ENCODE measurements around the gene AUTS2.

The AUTS2 gene

GRCh38 chr7:69668339-69668870, 70.1 kb downstream of the AUTS2 start:
- H3K4me3 ChIP-seq (replicated peaks; ENCODE audit: low read depth, low read length): no peak overlapping the region
- no peak for DNase-seq (ENCODE audit: extremely low read depth, low read depth)
- TF ChIP-seq CTCF (IDR thresholded peaks at IDR 0.05; ENCODE audit: low read depth, low read length, missing control alignments): no peak

GRCh38 chr7:69670701-69671100, 72.4 kb downstream of the AUTS2 start:
- TF ChIP-seq CTCF (IDR thresholded peaks at IDR 0.05; ENCODE audit: low read depth, low read length, missing control alignments): no peak
- H3K4me3 ChIP-seq (replicated peaks; ENCODE audit: low read depth, low read length): no peak overlapping the region
- DNase-seq (ENCODE audit: extremely low read depth, low read depth): no peak

- TF ChIP-seq CTCF (IDR thresholded peaks at IDR 0.05; ENCODE audit: low read depth, low read length, missing control alignments): no peak
- H3K4me3 ChIP-seq (replicated peaks; ENCODE audit: low read depth, low read length): no peak overlapping the region
- DNase-seq (ENCODE audit: extremely low read depth, low read depth): no peak
Measured at GRCh38 chr7:69673074-69673473, 74.8 kb downstream of the AUTS2 start.

GRCh38 chr7:69674701-69675182, 76.5 kb downstream of the AUTS2 start:
- TF ChIP-seq CTCF (IDR thresholded peaks at IDR 0.05; ENCODE audit: low read depth, low read length, missing control alignments): no peak
- H3K4me3 ChIP-seq (replicated peaks; ENCODE audit: low read depth, low read length): no peak overlapping the region
- no peak for DNase-seq (ENCODE audit: extremely low read depth, low read depth)

GRCh38 chr7:69676247-69676646, 78.0 kb downstream of the AUTS2 start:
- TF ChIP-seq CTCF (IDR thresholded peaks at IDR 0.05; ENCODE audit: low read depth, low read length, missing control alignments): no peak
- DNase-seq (ENCODE audit: extremely low read depth, low read depth): no peak
- no peak overlapping the region for H3K4me3 ChIP-seq (replicated peaks; ENCODE audit: low read depth, low read length)

- H3K4me3 ChIP-seq (replicated peaks; ENCODE audit: low read depth, low read length): no peak overlapping the region
- no peak for TF ChIP-seq CTCF (IDR thresholded peaks at IDR 0.05; ENCODE audit: low read depth, low read length, missing control alignments)
- no peak for DNase-seq (ENCODE audit: extremely low read depth, low read depth)
Measured at GRCh38 chr7:69677054-69677852, 79.0 kb downstream of the AUTS2 start.

Data from HFF-Myc (cell line).